Left ventricle myocardium inferior (tissue), 1 donor: ENCODE results near the gene CCDC196. TPM values are rescaled to one million over a fixed set of nuclear protein-coding genes. Genes with fewer than 3 reads are reported as not detected.
"Not testable (repeated sequence)": the region's sequence is repeated elsewhere in the genome, so short reads cannot be mapped to it uniquely, and the experiment has no call there.

ENCODE experiments used
- DNase-seq: peaks from one replicate; pipeline ENCODE4 v3.0.0-alpha.2; 2020
- H3K27ac ChIP-seq: fragments of 200-600 bp; replicated peaks from 2 replicates; pipeline ENCODE4 v1.8.0; 2021
- H3K27me3 ChIP-seq: fragments of 200-600 bp; 2 replicates; pipeline ENCODE4 v1.8.0; 2021; ENCODE audit warnings: low read depth
- H3K36me3 ChIP-seq: fragments of 200-600 bp; 2 replicates; pipeline ENCODE4 v1.8.0; 2021
- H3K4me1 ChIP-seq: fragments of 200-600 bp; 2 replicates; pipeline ENCODE4 v1.8.0; 2021
- H3K4me3 ChIP-seq: fragments of 200-600 bp; 2 replicates; pipeline ENCODE4 v1.8.0; 2021; ENCODE audit warnings: mild to moderate bottlenecking, moderate library complexity
- H3K9me3 ChIP-seq: fragments of 200-600 bp; replicated peaks from 2 replicates; pipeline ENCODE4 v1.8.0; 2021
- intact Hi-C: fragments of 100-400 bp; cut with micrococcal nuclease; formaldehyde crosslinking; loops from one replicate; pipeline ENCODE4 v1.11.0; 2022
- total RNA-seq: library from RNA; stranded (reverse); fragmentation: NEBNext Ultra II Directional; extraction: Animal tissue kit (Norgen Biotek cat#: 25700); gene quantifications from one replicate; pipeline ENCODE4 v1.2.1, GENCODE V29; 2021
- TF ChIP-seq, protein P1 (sequence below): fragments of 200-600 bp; IDR thresholded peaks from 2 replicates; pipeline ENCODE4 v1.8.0; 2021; ENCODE audit warnings: antibody characterized with exemption, mild to moderate bottlenecking, borderline replicate concordance
- donor health status: DM: no; HTN: yes; CAD: no; lungs with severe emphysema.

The CCDC196 gene
- total RNA-seq, 1 donor from 2014 or later, result not detected

GRCh38 chr14:66495218-66496098 is 9.3 kb downstream of the CCDC196 start:
- Histone ChIP-seq H3K4me1 (peaks cover 22% of the 10 kb centered on the region), H3K36me3 (no peaks in the 10 kb centered on the region), H3K9me3 (no peaks in the 10 kb centered on the region), H3K27ac (no peak overlapping the region), H3K27me3 (no peaks in the 10 kb centered on the region), H3K4me3 (peak overlapping the region; percentile 27)
- TF ChIP-seq, protein P1, sequence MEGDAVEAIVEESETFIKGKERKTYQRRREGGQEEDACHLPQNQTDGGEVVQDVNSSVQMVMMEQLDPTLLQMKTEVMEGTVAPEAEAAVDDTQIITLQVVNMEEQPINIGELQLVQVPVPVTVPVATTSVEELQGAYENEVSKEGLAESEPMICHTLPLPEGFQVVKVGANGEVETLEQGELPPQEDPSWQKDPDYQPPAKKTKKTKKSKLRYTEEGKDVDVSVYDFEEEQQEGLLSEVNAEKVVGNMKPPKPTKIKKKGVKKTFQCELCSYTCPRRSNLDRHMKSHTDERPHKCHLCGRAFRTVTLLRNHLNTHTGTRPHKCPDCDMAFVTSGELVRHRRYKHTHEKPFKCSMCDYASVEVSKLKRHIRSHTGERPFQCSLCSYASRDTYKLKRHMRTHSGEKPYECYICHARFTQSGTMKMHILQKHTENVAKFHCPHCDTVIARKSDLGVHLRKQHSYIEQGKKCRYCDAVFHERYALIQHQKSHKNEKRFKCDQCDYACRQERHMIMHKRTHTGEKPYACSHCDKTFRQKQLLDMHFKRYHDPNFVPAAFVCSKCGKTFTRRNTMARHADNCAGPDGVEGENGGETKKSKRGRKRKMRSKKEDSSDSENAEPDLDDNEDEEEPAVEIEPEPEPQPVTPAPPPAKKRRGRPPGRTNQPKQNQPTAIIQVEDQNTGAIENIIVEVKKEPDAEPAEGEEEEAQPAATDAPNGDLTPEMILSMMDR, result peak; percentile 87
- intact Hi-C loops, result no loop called here
- no peak for DNase-seq

DNA sequence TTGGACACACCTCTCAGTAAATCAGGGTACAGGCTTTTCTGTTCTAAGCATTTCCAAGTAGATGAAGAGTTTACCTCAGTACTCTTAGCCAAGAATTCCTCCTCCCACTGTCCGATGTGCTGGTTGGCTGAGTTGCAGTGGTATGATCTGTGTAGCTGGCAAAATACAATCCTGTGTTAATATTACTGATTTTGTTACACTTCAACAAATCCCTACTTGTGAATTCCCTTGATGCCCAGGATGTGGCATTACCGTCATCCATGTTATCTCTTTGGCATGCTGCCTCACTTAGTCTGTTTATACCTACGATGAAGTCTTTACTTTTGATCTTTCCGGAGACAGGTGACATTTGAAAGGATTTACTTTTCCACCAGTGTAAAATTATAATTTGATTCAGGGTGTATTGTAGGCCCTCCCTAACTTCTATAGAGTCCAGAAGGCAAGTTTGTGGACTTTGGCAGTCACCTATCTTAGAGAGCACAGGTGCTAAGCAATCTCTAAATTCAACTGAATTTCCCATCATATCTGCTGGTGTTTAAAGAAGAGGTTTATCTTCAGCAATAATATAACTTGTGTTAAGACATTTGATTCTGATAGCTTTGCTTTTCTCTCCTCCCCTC is 10.1 kb downstream of the CCDC196 start:
- Histone ChIP-seq H3K27me3 (no peaks in the 10 kb centered on the region), H3K27ac (no peak overlapping the region), H3K4me1 (peaks cover 14% of the 10 kb centered on the region), H3K9me3 (no peaks in the 10 kb centered on the region), H3K4me3 (peak overlapping the region; percentile 27), H3K36me3 (no peaks in the 10 kb centered on the region)
- intact Hi-C loops, result no loop called here
- no peak for DNase-seq
- TF ChIP-seq, protein P1, result no peak

GRCh38 chr14:66496911-66497310 is 10.7 kb downstream of the CCDC196 start:
- DNase-seq, result no peak
- no peaks in the 10 kb centered on the region for H3K36me3 ChIP-seq
- no peak overlapping the region for H3K4me3 ChIP-seq
- intact Hi-C loops, result no loop called here
- H3K9me3 ChIP-seq, result no peaks in the 10 kb centered on the region
- no peaks in the 10 kb centered on the region for H3K27me3 ChIP-seq
- no peak overlapping the region for H3K27ac ChIP-seq
- TF ChIP-seq, protein P1, result no peak
- peaks cover 13% of the 10 kb centered on the region for H3K4me1 ChIP-seq

- H3K36me3 ChIP-seq, result no peaks in the 10 kb centered on the region
Measured at GRCh38 chr14:66498311-66498710, 12.1 kb downstream of the CCDC196 start.

GRCh38 chr14:66501592-66501991 is 15.4 kb downstream of the CCDC196 start:
- TF ChIP-seq, protein P1, result no peak
- Histone ChIP-seq H3K4me1 (peaks cover 14% of the 10 kb centered on the region), H3K36me3 (no peaks in the 10 kb centered on the region), H3K4me3 (no peak overlapping the region), H3K27ac (peak overlapping the region; percentile 3), H3K27me3 (no peaks in the 10 kb centered on the region), H3K9me3 (no peaks in the 10 kb centered on the region)
- intact Hi-C loops, result no loop called here
- DNase-seq, result no peak

More at GRCh38 chr14:66498311-66498710, 12.1 kb downstream of the CCDC196 start:
- no peak for DNase-seq
- Histone ChIP-seq H3K4me1 (peaks cover 15% of the 10 kb centered on the region), H3K4me3 (no peak overlapping the region), H3K9me3 (no peaks in the 10 kb centered on the region), H3K27me3 (no peaks in the 10 kb centered on the region), H3K27ac (peak overlapping the region; percentile 46)
- intact Hi-C loops, result no loop called here
- TF ChIP-seq, protein P1, result no peak

DNA sequence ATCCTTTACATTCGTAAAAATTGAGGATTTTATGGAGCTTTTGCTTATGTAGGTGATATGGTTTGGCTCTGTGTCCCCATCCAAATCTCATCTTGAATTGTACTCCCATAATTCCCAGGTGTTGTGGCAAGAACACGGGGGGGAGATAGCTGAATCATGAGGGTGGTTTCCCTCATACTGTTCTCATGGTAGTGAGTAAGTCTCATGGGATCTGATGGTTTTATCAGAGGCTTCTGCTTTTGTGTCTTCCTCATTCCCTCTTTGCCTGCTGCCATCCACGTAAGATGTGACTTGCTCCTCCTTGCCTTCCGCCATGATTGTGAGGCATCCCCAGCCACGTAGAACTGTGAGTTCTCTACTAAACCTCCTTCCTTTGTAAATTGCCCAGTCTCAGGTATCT is 16.7 kb downstream of the CCDC196 start:
- intact Hi-C loops, H3K27me3 ChIP-seq, H3K36me3 ChIP-seq, H3K4me3 ChIP-seq, DNase-seq, H3K9me3 ChIP-seq: not testable (repeated sequence)
- peak overlapping the region; percentile 76 for H3K27ac ChIP-seq
- peaks cover 25% of the 10 kb centered on the region for H3K4me1 ChIP-seq
